Measurements from ENCODE around the gene NFASC.

Gene NFASC

GRCh38 chr1:204834752-204835151 lies 35.9 kb upstream of the NFASC start:
- no peaks in the 10 kb centered on the region for H3K9me3 ChIP-seq (ENCODE audit: insufficient read depth, low read length)
- H3K36me3 ChIP-seq (ENCODE audit: low read length) = no peaks in the 10 kb centered on the region
- H3K9me2 ChIP-seq (replicated peaks; ENCODE audit: insufficient read depth, low read length) = no peaks in the 10 kb centered on the region
- no peaks in the 10 kb centered on the region for H4K20me1 ChIP-seq (ENCODE audit: low read depth, low read length)
- no peak overlapping the region for H3K27ac ChIP-seq (ENCODE audit: low read depth, low read length)
- H3F3A ChIP-seq (ENCODE audit: insufficient read depth) = no peaks in the 10 kb centered on the region
- no peak for TF ChIP-seq EZH2phosphoT487 (conservative IDR thresholded peaks at IDR 0.05; ENCODE audit: low read length)
- TF ChIP-seq CTCF (IDR thresholded peaks at IDR 0.05; ENCODE audit: insufficient read depth, low read length, poor library complexity, severe bottlenecking) = no peak
- no peak overlapping the region for H3K9ac ChIP-seq (ENCODE audit: low read length)
- H3K27me3 ChIP-seq (ENCODE audit: low read length) = no peaks in the 10 kb centered on the region
- H3K79me2 ChIP-seq (ENCODE audit: insufficient read depth, low read length) = no peaks in the 10 kb centered on the region
- no peak overlapping the region for H3K4me3 ChIP-seq (ENCODE audit: insufficient read depth, low read length, poor library complexity, severe bottlenecking)
- H3K4me2 ChIP-seq (ENCODE audit: low read depth, low read length, poor library complexity, severe bottlenecking) = no peak overlapping the region
- H2AFZ ChIP-seq (ENCODE audit: low read depth, low read length, severe bottlenecking) = no peak overlapping the region

DNA sequence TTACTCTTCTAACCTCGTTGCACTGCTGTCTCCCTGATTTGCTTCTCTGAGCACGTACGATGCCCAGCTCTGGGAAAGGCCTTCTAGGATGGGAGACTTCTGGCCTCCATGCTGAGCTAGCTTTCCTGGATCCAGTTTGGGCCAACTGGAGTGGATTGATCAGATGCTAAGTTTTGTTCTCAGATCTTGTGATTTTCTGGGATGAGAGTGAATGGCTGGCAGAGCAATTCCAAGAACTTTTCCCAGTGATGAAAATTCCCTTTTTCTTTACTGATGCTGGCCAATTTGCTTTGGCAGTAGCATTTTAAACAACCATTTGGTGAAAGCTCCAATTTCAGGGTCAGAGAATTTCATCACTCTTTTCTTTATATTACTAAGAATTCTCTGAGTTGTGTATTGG lies 34.9 kb upstream of the NFASC start:
- Histone ChIP-seq H3K4me2 (ENCODE audit: low read depth, low read length, poor library complexity, severe bottlenecking) (no peak overlapping the region), H3K79me2 (ENCODE audit: insufficient read depth, low read length) (no peaks in the 10 kb centered on the region), H2AFZ (ENCODE audit: low read depth, low read length, severe bottlenecking) (no peak overlapping the region), H4K20me1 (ENCODE audit: low read depth, low read length) (no peaks in the 10 kb centered on the region), H3K27ac (ENCODE audit: low read depth, low read length) (no peak overlapping the region), H3K4me3 (ENCODE audit: insufficient read depth, low read length, poor library complexity, severe bottlenecking) (no peak overlapping the region), H3K27me3 (ENCODE audit: low read length) (no peaks in the 10 kb centered on the region), H3F3A (ENCODE audit: insufficient read depth) (no peaks in the 10 kb centered on the region), H3K9me3 (ENCODE audit: insufficient read depth, low read length) (no peaks in the 10 kb centered on the region), H3K9me2 (replicated peaks; ENCODE audit: insufficient read depth, low read length) (no peaks in the 10 kb centered on the region), H3K9ac (ENCODE audit: low read length) (no peak overlapping the region), H3K36me3 (ENCODE audit: low read length) (no peaks in the 10 kb centered on the region)
- no peak for TF ChIP-seq CTCF (IDR thresholded peaks at IDR 0.05; ENCODE audit: insufficient read depth, low read length, poor library complexity, severe bottlenecking)
- TF ChIP-seq EZH2phosphoT487 (conservative IDR thresholded peaks at IDR 0.05; ENCODE audit: low read length) = no peak

DNA sequence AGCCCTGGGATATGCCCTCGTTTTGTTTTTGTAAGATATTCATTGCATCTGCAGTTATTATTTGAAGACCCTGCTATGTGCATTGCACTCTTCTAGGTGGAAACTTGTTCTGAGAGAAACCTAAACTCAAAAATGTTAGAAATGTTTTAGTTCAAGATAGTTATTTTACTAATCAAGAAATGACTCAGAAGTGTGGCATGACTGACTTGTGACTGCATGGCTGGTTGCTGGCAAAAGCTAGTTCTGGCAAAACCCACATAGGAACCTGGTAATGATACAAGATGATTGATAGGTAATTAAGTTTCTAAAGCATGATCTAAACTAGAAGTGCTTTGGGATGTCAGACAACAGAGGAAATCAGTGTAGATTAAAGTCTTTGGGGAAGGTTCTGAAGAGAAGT lies 33.8 kb upstream of the NFASC start:
- Histone ChIP-seq H3K4me2 (ENCODE audit: low read depth, low read length, poor library complexity, severe bottlenecking) (no peak overlapping the region), H3K9me3 (ENCODE audit: insufficient read depth, low read length) (no peaks in the 10 kb centered on the region), H3K4me3 (ENCODE audit: insufficient read depth, low read length, poor library complexity, severe bottlenecking) (no peak overlapping the region), H3K79me2 (ENCODE audit: insufficient read depth, low read length) (no peaks in the 10 kb centered on the region), H4K20me1 (ENCODE audit: low read depth, low read length) (no peaks in the 10 kb centered on the region), H3K36me3 (ENCODE audit: low read length) (no peaks in the 10 kb centered on the region), H3K27ac (ENCODE audit: low read depth, low read length) (no peak overlapping the region), H3K9me2 (replicated peaks; ENCODE audit: insufficient read depth, low read length) (no peaks in the 10 kb centered on the region), H3K9ac (ENCODE audit: low read length) (no peak overlapping the region), H2AFZ (ENCODE audit: low read depth, low read length, severe bottlenecking) (no peak overlapping the region), H3F3A (ENCODE audit: insufficient read depth) (no peaks in the 10 kb centered on the region), H3K27me3 (ENCODE audit: low read length) (no peaks in the 10 kb centered on the region)
- TF ChIP-seq EZH2phosphoT487 (conservative IDR thresholded peaks at IDR 0.05; ENCODE audit: low read length) = no peak
- no peak for TF ChIP-seq CTCF (IDR thresholded peaks at IDR 0.05; ENCODE audit: insufficient read depth, low read length, poor library complexity, severe bottlenecking)

Measured in SU-DHL-6 (cell line).